Neural cell (in vitro differentiated cells): ENCODE data around the gene ATF7. TPM values are rescaled to one million over a fixed set of nuclear protein-coding genes. Genes with fewer than 3 reads are reported as not detected.
"Not testable (repeated sequence)": the region's sequence is repeated elsewhere in the genome, so short reads cannot be mapped to it uniquely, and the experiment has no call there.

Source experiments
- H2AFZ ChIP-seq: fragments of 200-600, 300-800 bp; sonication (generic), shearing (Covaris generic); 2 replicates; pipeline ENCODE4 v1.6.0; 2014; ENCODE audit warnings: low read depth, mild to moderate bottlenecking, antibody characterized with exemption, low read length, moderate library complexity
- H3F3A ChIP-seq: fragments of 200-600 bp; shearing (Covaris generic); 2 replicates; pipeline ENCODE4 v1.6.1; 2016; ENCODE audit warnings: mild to moderate bottlenecking, moderate library complexity, mixed read lengths, antibody characterized with exemption, low read length; ENCODE audit not compliant: insufficient read depth, poor library complexity, severe bottlenecking
- H3K27ac ChIP-seq: fragments of 200-600, 300-800 bp; sonication (generic), shearing (Covaris generic); 2 replicates; pipeline ENCODE4 v1.5.1; 2014; ENCODE audit warnings: mild to moderate bottlenecking, low read length, moderate library complexity
- H3K27me3 ChIP-seq: fragments of 300-800, 200-600 bp; sonication (generic), shearing (Covaris generic); 2 replicates; pipeline ENCODE4 v1.6.0; 2014; ENCODE audit warnings: mild to moderate bottlenecking, low read depth, low read length, moderate library complexity; ENCODE audit not compliant: insufficient read depth
- H3K36me3 ChIP-seq: fragments of 300-800, 200-600 bp; sonication (generic), shearing (Covaris generic); 2 replicates; pipeline ENCODE4 v1.5.1; 2014; ENCODE audit warnings: mild to moderate bottlenecking, antibody characterized with exemption, low read length, moderate library complexity; ENCODE audit not compliant: insufficient read depth
- H3K4me2 ChIP-seq: fragments of 300-800, 200-600 bp; sonication (generic), shearing (Covaris generic); 2 replicates; pipeline ENCODE4 v1.6.0; 2014; ENCODE audit warnings: mild to moderate bottlenecking, low read length
- H3K4me3 ChIP-seq: fragments of 300-800, 200-600 bp; sonication (generic), shearing (Covaris generic); 2 replicates; pipeline ENCODE4 v1.5.1; 2014; ENCODE audit warnings: mild to moderate bottlenecking, low read length, moderate library complexity
- H3K79me2 ChIP-seq: fragments of 200-600 bp; shearing (Covaris generic); replicated peaks from 2 replicates; pipeline ENCODE4 v1.6.0; 2014; ENCODE audit warnings: mild to moderate bottlenecking, low read length, moderate library complexity; ENCODE audit not compliant: insufficient read depth
- H3K9ac ChIP-seq: fragments of 300-800, 200-600 bp; sonication (generic), shearing (Covaris generic); 2 replicates; pipeline ENCODE4 v1.6.1; 2016; ENCODE audit warnings: mild to moderate bottlenecking, low read length, mixed read lengths
- H3K9me2 ChIP-seq: fragments of 200-600 bp; shearing (Covaris generic); 2 replicates; pipeline ENCODE4 v1.6.1; 2016; ENCODE audit warnings: mild to moderate bottlenecking, low read length, mixed read lengths; ENCODE audit not compliant: insufficient read depth
- H3K9me3 ChIP-seq: fragments of 200-600, 300-800 bp; sonication (generic), shearing (Covaris generic); 2 replicates; pipeline ENCODE4 v1.6.1; 2016; ENCODE audit warnings: mild to moderate bottlenecking, mixed run types, low read length, moderate library complexity, mixed read lengths
- H4K20me1 ChIP-seq: fragments of 200-600 bp; shearing (Covaris generic); 2 replicates; pipeline ENCODE4 v1.6.1; 2016; ENCODE audit warnings: mild to moderate bottlenecking, mixed run types; ENCODE audit not compliant: insufficient read depth
- CTCF ChIP-seq: fragments of 450-650 bp; IDR thresholded peaks from 2 replicates; pipeline ENCODE4 v1.5.1; 2014; ENCODE audit warnings: antibody characterized with exemption, mild to moderate bottlenecking, moderate library complexity; ENCODE audit not compliant: poor library complexity, severe bottlenecking
- EP300 ChIP-seq: fragments of 450-650 bp; conservative IDR thresholded peaks from 2 replicates; pipeline ENCODE4 v1.6.1; 2014; ENCODE audit warnings: antibody characterized with exemption, mild to moderate bottlenecking, moderate library complexity; ENCODE audit not compliant: poor library complexity, severe bottlenecking
- EZH2 ChIP-seq: fragments of 200-600, 300-800 bp; shearing (Covaris generic), sonication (generic); IDR thresholded peaks from 2 replicates; pipeline ENCODE4 v1.6.1; 2014; ENCODE audit warnings: antibody characterized with exemption, low read length, borderline replicate concordance, mild to moderate bottlenecking; ENCODE audit not compliant: insufficient read depth, poor library complexity, severe bottlenecking
- MXI1 ChIP-seq: fragments of 450-650 bp; conservative IDR thresholded peaks from 2 replicates; pipeline ENCODE4 v1.6.1; 2014; ENCODE audit warnings: antibody characterized with exemption, mild to moderate bottlenecking; ENCODE audit not compliant: poor library complexity, severe bottlenecking
- POLR2AphosphoS5 ChIP-seq: IDR thresholded peaks from 2 replicates; pipeline ENCODE4 v1.6.1; 2012
- RAD21 ChIP-seq: fragments of 450-650 bp; conservative IDR thresholded peaks from 2 replicates; pipeline ENCODE4 v1.6.1; 2014; ENCODE audit warnings: antibody characterized with exemption, mild to moderate bottlenecking, moderate library complexity
- REST ChIP-seq: IDR thresholded peaks from 2 replicates; pipeline ENCODE4 v1.6.1; 2012; ENCODE audit warnings: borderline replicate concordance
- SMC3 ChIP-seq: fragments of 450-650 bp; conservative IDR thresholded peaks from 2 replicates; pipeline ENCODE4 v1.6.1; 2014; ENCODE audit warnings: antibody characterized with exemption, mild to moderate bottlenecking, moderate library complexity; ENCODE audit not compliant: poor library complexity
- TAF1 ChIP-seq: IDR thresholded peaks from 2 replicates; pipeline ENCODE4 v1.6.1; 2012; ENCODE audit warnings: low read depth
- polyA plus RNA-seq: library from polyadenylated mRNA; depleted of rRNA; stranded (reverse); fragments of >200 nt; gene quantifications from 2 replicates; pipeline ENCODE4 v1.2.3, GENCODE V29; 2014

ATF7 gene
- polyA plus RNA-seq, 1 donor from 2014 or later = 6.3 TPM

GRCh38 chr12:53611304-53611703 is 14.9 kb downstream of the ATF7 start:
- Histone ChIP-seq H3K4me3 (no peak overlapping the region), H3K4me2 (no peak overlapping the region), H2AFZ (no peak overlapping the region), H3K27me3 (no peaks in the 10 kb centered on the region), H3K36me3 (no peaks in the 10 kb centered on the region), H3K27ac (no peak overlapping the region), H3K9ac (no peak overlapping the region), H3K9me3 (no peaks in the 10 kb centered on the region), H4K20me1 (no peaks in the 10 kb centered on the region), H3K9me2 (no peaks in the 10 kb centered on the region), H3F3A (no peaks in the 10 kb centered on the region), H3K79me2 (peaks cover 12% of the 10 kb centered on the region)
- TF ChIP-seq MXI1 = no peak
- TF ChIP-seq TAF1 = no peak
- no peak for TF ChIP-seq RAD21
- TF ChIP-seq SMC3 = no peak
- TF ChIP-seq EP300 = no peak
- TF ChIP-seq POLR2AphosphoS5 = no peak
- no peak for TF ChIP-seq EZH2
- no peak for TF ChIP-seq CTCF
- no peak for TF ChIP-seq REST

GRCh38 chr12:53606688-53607087 is 19.5 kb downstream of the ATF7 start:
- H2AFZ ChIP-seq, H3K9me3 ChIP-seq, H3K4me2 ChIP-seq, H3K27ac ChIP-seq, H3K36me3 ChIP-seq, H3K9ac ChIP-seq, H4K20me1 ChIP-seq, H3K9me2 ChIP-seq, H3K4me3 ChIP-seq, H3F3A ChIP-seq, H3K27me3 ChIP-seq: not testable (repeated sequence)
- H3K79me2 ChIP-seq = peaks cover 19% of the 10 kb centered on the region

GRCh38 chr12:53604581-53604980 is 21.6 kb downstream of the ATF7 start:
- peak overlapping the region; percentile 51 for H3K9ac ChIP-seq
- TF ChIP-seq SMC3 (no peak), MXI1 (no peak), POLR2AphosphoS5 (no peak), EP300 (no peak), CTCF (no peak), TAF1 (no peak), RAD21 (no peak), EZH2 (no peak), REST (no peak)
- H3K36me3 ChIP-seq = no peaks in the 10 kb centered on the region
- no peak overlapping the region for H3K4me2 ChIP-seq
- H3K4me3 ChIP-seq = no peak overlapping the region
- no peaks in the 10 kb centered on the region for H3K9me2 ChIP-seq
- H4K20me1 ChIP-seq = no peaks in the 10 kb centered on the region
- H3K9me3 ChIP-seq = no peaks in the 10 kb centered on the region
- H2AFZ ChIP-seq = no peak overlapping the region
- H3K27me3 ChIP-seq = no peaks in the 10 kb centered on the region
- H3F3A ChIP-seq = no peaks in the 10 kb centered on the region
- H3K27ac ChIP-seq = peak overlapping the region; percentile 87
- H3K79me2 ChIP-seq = peaks cover 32% of the 10 kb centered on the region
